CD4-positive, alpha-beta T cell treated with Interleukin-15 for 1 hour (primary cell): ENCODE measurements around the gene USP17L17.
"Not testable (repeated sequence)": the region's sequence is repeated elsewhere in the genome, so short reads cannot be mapped to it uniquely, and the experiment has no call there.

Experiments used
- DNase-seq: peaks from one replicate; pipeline ENCODE4 v3.0.0-alpha.2; 2020

USP17L17 gene, protein sequence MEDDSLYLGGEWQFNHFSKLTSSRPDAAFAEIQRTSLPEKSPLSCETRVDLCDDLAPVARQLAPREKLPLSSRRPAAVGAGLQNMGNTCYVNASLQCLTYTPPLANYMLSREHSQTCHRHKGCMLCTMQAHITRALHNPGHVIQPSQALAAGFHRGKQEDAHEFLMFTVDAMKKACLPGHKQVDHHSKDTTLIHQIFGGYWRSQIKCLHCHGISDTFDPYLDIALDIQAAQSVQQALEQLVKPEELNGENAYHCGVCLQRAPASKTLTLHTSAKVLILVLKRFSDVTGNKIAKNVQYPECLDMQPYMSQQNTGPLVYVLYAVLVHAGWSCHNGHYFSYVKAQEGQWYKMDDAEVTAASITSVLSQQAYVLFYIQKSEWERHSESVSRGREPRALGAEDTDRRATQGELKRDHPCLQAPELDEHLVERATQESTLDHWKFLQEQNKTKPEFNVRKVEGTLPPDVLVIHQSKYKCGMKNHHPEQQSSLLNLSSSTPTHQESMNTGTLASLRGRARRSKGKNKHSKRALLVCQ

DNA sequence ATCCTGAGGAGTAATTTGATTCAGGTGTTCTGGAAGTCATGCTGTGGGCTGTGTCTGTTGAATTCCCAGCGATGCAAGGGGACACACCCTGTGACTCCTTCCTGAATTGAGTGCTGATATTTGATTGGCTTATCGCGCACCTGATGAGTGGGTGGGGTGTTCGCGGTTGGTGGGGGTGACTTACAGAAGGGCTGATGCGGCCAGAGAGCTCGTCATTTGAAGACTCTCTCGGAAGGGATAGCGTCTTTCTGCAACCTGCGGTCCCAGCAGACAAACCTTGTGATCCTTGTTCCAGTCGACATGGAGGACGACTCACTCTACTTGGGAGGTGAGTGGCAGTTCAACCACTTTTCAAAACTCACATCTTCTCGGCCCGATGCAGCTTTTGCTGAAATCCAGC is at the start of gene USP17L17:
Gene USP17L17 (plus strand): TSS at position 301 of the 400 bp plus-strand sequence. CDS start 0 bp downstream, at position 301.
- DNase-seq = not testable (repeated sequence)

DNA sequence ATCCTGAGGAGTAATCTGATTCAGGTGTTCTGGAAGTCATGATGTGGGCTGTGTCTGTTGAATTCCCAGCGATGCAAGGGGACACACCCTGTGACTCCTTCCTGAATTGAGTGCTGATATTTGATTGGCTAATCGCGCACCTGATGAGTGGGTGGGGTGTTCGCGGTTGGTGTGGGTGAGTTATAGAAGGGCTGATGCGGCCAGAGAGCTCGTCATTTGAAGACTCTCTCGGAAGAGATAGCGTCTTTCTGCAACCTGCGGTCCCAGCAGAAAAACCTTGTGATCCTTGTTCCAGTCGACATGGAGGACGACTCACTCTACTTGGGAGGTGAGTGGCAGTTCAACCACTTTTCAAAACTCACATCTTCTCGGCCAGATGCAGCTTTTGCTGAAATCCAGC is 33.3 kb upstream of the USP17L17 start, which contains the start of gene USP17L10:
Gene USP17L10 (plus strand): TSS at position 301 of the 400 bp plus-strand sequence. CDS start 0 bp downstream, at position 301.
- DNase-seq = not testable (repeated sequence)

DNA sequence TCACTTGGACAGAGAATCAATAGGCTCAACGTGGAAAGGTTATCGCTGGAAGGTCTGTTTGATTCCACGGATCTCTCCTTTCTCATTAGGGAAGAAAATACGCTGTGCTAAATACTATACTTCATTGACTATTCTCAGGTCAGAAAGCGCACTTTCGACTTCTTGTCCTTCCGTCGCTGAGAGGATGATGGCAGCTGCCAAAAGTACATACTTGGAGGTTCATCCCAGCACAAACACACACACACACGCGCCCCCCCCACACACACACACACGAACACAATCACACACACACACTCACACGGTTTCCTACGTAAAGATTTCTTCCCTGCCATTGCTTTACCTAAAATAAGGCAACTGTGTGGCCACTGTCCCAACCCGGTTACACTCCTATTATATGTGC is 29.0 kb upstream of the USP17L17 start:
- DNase-seq = not testable (repeated sequence)

DNA sequence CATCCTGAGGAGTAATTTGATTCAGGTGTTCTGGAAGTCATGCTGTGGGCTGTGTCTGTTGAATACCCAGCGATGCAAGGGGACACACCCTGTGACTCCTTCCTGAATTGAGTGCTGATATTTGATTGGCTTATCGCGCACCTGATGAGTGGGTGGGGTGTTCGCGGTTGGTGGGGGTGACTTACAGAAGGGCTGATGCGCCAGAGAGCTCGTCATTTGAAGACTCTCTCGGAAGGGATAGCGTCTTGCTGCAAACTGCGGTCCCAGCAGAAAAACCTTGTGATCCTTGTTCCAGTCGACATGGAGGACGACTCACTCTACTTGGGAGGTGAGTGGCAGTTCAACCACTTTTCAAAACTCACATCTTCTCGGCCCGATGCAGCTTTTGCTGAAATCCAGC is 28.6 kb upstream of the USP17L17 start, which contains the start of gene USP17L11:
Gene USP17L11 (plus strand): TSS at position 301 of the 400 bp plus-strand sequence. CDS start 0 bp downstream, at position 301.
- DNase-seq = not testable (repeated sequence)

DNA sequence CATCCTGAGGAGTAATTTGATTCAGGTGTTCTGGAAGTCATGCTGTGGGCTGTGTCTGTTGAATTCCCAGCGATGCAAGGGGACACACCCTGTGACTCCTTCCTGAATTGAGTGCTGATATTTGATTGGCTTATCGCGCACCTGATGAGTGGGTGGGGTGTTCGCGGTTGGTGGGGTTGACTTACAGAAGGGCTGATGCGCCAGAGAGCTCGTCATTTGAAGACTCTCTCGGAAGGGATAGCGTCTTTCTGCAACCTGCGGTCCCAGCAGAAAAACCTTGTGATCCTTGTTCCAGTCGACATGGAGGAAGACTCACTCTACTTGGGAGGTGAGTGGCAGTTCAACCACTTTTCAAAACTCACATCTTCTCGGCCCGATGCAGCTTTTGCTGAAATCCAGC is 23.8 kb upstream of the USP17L17 start, which contains the start of gene USP17L12:
Gene USP17L12 (plus strand): TSS at position 301 of the 400 bp plus-strand sequence. CDS start 0 bp downstream, at position 301.
- DNase-seq = not testable (repeated sequence)

DNA sequence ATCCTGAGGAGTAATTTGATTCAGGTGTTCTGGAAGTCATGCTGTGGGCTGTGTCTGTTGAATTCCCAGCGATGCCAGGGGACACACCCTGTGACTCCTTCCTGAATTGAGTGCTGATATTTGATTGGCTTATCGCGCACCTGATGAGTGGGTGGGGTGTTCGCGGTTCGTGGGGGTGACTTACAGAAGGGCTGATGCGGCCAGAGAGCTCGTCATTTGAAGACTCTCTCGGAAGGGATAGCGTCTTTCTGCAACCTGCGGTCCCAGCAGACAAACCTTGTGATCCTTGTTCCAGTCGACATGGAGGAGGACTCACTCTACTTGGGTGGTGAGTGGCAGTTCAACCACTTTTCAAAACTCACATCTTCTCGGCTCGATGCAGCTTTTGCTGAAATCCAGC is 19.1 kb upstream of the USP17L17 start, which contains the start of gene USP17L13:
Gene USP17L13 (plus strand): TSS at position 301 of the 400 bp plus-strand sequence. CDS start 0 bp downstream, at position 301.
- DNase-seq = not testable (repeated sequence)

DNA sequence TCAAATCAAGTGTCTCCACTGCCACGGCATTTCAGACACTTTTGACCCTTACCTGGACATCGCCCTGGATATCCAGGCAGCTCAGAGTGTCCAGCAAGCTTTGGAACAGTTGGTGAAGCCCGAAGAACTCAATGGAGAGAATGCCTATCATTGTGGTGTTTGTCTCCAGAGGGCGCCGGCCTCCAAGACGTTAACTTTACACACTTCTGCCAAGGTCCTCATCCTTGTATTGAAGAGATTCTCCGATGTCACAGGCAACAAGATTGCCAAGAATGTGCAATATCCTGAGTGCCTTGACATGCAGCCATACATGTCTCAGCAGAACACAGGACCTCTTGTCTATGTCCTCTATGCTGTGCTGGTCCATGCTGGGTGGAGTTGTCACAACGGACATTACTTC is 13.4 kb upstream of the USP17L17 start:
- DNase-seq = not testable (repeated sequence)

DNA sequence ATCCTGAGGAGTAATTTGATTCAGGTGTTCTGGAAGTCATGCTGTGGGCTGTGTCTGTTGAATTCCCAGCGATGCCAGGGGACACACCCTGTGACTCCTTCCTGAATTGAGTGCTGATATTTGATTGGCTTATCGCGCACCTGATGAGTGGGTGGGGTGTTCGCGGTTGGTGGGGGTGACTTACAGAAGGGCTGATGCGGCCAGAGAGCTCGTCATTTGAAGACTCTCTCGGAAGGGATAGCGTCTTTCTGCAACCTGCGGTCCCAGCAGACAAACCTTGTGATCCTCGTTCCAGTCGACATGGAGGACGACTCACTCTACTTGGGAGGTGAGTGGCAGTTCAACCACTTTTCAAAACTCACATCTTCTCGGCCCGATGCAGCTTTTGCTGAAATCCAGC is 9.6 kb upstream of the USP17L17 start, which contains the start of gene USP17L15:
Gene USP17L15 (plus strand): TSS at position 301 of the 400 bp plus-strand sequence. CDS start 0 bp downstream, at position 301.
- not testable (repeated sequence) for DNase-seq

DNA sequence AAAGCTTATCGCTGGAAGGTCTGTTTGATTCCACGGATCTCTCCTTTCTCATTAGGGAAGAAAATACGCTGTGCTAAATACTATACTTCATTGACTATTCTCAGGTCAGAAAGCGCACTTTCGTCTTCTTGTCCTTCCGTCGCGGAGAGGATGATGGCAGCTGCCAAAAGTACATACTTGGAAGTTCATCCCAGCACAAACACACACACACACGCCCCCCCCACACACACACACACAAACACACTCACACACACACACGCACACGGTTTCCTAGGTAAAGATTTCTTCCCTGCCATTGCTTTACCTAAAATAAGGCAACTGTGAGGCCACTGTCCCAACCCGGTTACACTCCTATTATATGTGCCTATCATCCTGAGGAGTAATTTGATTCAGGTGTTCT is 5.2 kb upstream of the USP17L17 start:
- peak; percentile 19 for DNase-seq

DNA sequence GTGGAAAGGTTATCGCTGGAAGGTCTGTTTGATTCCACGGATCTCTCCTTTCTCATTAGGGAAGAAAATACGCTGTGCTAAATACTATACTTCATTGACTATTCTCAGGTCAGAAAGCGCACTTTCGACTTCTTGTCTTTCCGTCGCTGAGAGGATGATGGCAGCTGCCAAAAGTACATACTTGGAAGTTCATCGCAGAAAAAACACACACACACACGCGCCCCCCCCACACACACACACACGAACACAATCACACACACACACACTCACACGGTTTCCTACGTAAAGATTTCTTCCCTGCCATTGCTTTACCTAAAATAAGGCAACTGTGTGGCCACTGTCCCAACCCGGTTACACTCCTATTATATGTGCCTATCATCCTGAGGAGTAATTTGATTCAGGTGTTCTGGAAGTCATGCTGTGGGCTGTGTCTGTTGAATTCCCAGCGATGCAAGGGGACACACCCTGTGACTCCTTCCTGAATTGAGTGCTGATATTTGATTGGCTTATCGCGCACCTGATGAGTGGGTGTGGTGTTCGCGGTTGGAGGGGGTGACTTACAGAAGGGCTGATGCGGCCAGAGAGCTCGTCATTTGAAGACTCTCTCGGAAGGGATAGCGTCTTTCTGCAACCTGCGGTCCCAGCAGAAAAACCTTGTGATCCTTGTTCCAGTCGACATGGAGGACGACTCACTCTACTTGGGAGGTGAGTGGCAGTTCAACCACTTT is 4.4 kb downstream of the USP17L17 start, which contains the start of gene USP17L18:
Gene USP17L18 (plus strand): TSS at position 678 of the 728 bp plus-strand sequence. CDS start 0 bp downstream, at position 678.
- DNase-seq = not testable (repeated sequence)

DNA sequence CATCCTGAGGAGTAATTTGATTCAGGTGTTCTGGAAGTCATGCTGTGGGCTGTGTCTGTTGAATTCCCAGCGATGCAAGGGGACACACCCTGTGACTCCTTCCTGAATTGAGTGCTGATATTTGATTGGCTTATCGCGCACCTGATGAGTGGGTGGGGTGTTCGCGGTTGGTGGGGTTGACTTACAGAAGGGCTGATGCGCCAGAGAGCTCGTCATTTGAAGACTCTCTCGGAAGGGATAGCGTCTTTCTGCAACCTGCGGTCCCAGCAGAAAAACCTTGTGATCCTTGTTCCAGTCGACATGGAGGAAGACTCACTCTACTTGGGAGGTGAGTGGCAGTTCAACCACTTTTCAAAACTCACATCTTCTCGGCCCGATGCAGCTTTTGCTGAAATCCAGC is 9.4 kb downstream of the USP17L17 start, which contains the start of gene USP17L19:
Gene USP17L19 (plus strand): TSS at position 301 of the 400 bp plus-strand sequence. CDS start 0 bp downstream, at position 301.
- not testable (repeated sequence) for DNase-seq

DNA sequence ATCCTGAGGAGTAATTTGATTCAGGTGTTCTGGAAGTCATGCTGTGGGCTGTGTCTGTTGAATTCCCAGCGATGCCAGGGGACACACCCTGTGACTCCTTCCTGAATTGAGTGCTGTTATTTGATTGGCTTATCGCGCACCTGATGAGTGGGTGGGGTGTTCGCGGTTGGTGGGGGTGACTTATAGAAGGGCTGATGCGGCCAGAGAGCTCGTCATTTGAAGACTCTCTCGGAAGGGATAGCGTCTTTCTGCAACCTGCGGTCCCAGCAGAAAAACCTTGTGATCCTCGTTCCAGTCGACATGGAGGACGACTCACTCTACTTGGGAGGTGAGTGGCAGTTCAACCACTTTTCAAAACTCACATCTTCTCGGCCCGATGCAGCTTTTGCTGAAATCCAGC is 14.1 kb downstream of the USP17L17 start, which contains the start of gene USP17L20:
Gene USP17L20 (plus strand): TSS at position 301 of the 400 bp plus-strand sequence. CDS start 0 bp downstream, at position 301.
- not testable (repeated sequence) for DNase-seq

DNA sequence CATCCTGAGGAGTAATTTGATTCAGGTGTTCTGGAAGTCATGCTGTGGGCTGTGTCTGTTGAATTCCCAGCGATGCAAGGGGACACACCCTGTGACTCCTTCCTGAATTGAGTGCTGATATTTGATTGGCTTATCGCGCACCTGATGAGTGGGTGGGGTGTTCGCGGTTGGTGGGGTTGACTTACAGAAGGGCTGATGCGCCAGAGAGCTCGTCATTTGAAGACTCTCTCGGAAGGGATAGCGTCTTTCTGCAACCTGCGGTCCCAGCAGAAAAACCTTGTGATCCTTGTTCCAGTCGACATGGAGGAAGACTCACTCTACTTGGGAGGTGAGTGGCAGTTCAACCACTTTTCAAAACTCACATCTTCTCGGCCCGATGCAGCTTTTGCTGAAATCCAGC is 18.9 kb downstream of the USP17L17 start, which contains the start of gene USP17L21:
Gene USP17L21 (plus strand): TSS at position 301 of the 400 bp plus-strand sequence. CDS start 0 bp downstream, at position 301.
- not testable (repeated sequence) for DNase-seq

DNA sequence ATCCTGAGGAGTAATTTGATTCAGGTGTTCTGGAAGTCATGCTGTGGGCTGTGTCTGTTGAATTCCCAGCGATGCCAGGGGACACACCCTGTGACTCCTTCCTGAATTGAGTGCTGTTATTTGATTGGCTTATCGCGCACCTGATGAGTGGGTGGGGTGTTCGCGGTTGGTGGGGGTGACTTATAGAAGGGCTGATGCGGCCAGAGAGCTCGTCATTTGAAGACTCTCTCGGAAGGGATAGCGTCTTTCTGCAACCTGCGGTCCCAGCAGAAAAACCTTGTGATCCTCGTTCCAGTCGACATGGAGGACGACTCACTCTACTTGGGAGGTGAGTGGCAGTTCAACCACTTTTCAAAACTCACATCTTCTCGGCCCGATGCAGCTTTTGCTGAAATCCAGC is 23.6 kb downstream of the USP17L17 start, which contains the start of gene USP17L22:
Gene USP17L22 (plus strand): TSS at position 301 of the 400 bp plus-strand sequence. CDS start 0 bp downstream, at position 301.
- DNase-seq = not testable (repeated sequence)

DNA sequence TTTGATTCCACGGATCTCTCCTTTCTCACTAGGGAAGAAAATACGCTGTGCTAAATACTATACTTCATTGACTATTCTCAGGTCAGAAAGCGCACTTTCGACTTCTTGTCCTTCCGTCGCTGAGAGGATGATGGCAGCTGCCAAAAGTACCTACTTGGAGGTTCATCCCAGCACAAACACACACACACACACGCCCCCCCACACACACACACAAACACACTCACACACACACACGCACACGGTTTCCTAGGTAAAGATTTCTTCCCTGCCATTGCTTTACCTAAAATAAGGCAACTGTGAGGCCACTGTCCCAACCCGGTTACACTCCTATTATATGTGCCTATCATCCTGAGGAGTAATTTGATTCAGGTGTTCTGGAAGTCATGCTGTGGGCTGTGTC is 28.0 kb downstream of the USP17L17 start:
- not testable (repeated sequence) for DNase-seq
